ENCODE results near the gene MIR17HG.
"Not testable (repeated sequence)": the region's sequence is repeated elsewhere in the genome, so short reads cannot be mapped to it uniquely, and the experiment has no call there.

MIR17HG gene

DNA sequence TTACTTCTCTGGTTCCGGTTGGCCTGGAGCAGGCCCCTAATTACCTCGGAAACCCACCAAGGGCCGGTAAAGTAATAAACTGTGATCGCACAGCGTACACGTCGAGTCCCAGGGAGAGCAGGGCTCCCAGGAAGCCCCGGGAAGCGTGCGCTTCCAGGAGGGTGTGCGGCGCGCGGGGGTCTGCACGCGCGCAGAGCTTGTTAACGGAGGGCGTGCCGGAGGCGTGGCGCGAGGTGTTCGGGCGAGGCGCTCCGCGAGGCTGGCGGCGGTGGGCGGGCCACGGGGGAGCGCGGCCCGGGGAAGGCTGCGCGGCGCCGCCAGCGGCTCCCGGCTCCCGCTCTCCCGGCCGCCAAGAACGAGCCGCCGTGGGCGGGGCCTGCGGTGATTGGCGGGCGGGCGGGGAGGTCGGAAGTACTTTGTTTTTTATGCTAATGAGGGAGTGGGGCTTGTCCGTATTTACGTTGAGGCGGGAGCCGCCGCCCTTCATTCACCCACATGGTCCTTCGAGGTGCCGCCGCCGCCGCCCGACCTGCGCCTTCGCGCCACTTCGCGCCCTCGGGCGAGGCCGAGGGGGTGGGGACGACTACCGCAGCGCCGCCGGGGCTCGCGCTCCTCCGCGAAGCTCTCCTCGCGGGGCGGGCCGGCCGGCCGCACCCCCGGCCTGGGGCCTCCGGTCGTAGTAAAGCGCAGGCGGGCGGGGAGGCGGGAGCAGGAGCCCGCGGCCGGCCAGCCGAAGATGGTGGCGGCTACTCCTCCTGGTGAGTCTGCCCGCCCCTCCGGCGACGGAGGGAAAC lies at the start of gene MIR17HG:
TSS of gene MIR17HG (plus strand) at position 486 of the 794 bp plus-strand sequence.
- peak; percentile 90 for DNase-seq (ENCODE audit: low spot score)

DNA sequence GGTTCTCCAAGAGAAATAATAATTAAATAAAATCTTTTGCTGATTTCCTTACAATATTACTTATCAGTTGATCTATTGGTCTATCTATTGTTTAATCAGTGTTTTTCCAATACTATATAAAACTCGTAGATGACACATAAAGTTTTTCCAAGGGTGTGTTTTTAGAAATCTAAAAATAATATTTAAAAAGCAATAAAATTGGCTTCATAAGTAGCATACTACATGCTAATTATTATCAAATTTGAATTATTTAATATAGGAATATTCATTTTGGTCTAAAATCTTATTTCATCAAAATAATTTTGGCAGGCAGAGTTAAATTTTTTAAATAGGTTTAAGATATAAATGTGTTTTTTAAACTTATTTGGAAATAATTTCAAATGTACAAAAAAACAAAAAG lies 49.4 kb upstream of the MIR17HG start:
- no peak for DNase-seq (ENCODE audit: low spot score)

DNA sequence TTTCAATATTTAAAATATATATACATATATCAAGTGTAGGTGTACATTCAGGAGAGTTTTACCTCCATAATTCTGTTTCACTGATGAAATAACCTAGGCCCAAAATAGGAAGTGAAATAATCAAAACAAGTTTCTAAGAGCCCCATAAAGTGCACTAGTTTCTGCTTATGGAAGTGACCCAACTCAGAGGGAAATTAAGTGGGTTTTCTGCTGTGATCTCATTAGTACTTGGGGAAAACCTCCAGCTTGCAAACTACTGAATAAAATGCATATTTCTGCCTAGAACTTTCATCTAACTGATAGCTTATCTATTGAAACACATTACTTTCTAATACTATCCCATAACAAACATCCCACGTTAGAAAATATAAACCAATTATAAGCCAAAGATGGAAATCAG lies 45.4 kb upstream of the MIR17HG start:
- no peak for DNase-seq (ENCODE audit: low spot score)

DNA sequence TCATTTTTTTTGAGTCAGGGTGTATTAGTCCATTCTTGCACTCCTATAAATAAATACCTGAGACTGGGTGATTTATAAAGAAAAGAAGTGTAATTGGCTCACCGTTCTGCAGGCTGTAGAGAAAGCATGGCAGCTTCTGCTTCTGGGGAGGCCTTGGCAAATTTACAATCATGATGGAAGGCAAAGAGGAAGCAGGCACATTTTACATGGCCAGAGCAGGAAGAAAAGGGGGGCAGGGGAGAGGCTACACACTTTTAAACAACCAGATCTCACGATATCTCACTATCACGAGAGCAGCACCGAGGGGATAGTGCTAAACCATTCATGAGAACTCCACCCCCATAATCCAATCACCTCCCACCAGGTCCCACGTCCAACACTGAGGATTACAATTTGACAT lies 44.5 kb upstream of the MIR17HG start:
- DNase-seq (ENCODE audit: low spot score): no peak

DNA sequence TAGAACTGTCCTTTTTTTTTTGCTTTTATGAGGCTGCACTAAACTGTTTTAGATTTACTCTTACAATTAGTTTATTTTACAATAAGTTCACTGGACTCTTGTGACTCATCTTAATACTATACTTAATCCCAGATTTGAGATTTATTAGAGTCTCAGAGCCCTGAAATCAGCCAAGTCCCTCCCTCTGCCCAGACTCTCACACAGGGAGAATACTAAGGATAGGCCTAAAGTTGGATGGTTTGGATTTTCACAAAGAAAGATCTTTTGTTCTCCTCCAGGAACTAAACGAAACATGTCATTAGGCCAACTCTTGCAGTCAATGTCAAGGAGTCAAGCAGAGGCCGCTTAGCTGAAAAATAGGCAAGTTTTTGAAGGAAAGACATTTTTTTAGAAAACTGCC lies 42.7 kb upstream of the MIR17HG start:
- DNase-seq (ENCODE audit: low spot score): no peak

DNA sequence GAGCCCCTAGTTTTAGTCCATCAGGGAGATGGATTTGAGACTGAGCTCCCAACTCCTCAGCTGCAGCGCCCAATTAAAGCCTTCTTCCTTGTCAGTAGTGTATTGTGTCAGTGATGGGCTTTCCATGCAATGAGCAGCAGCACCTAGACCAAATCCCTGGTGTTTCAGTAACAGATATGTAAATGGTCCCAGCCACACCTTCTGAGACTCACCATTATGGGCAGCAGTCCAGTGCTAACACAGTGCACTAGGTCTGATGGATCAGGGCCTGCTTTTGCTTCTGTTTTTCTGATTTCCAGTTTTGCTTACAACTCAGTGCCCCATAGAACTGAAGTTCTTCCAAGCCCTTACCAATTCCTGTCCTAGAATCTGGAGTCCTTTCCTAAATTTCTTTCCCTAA lies 41.8 kb upstream of the MIR17HG start:
- DNase-seq (ENCODE audit: low spot score): no peak

DNA sequence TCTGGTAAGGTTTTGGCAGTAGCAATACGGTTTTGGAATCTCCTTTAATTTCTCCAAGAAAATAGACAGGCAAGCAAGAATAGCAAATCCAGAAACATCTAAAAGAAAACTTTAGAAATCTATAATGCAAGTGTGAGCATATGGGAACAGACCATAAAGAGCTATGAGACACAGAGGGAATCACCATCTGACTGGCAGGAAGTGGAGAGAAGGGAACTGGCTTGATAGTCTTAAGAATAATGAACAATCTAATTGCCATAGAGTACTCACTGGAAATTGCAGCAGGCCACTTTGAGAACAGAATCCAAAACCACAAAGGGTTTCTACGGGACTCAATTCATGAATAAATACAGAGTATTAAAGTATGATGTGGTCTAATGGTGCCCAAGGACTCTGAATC lies 39.6 kb upstream of the MIR17HG start:
- no peak for DNase-seq (ENCODE audit: low spot score)

DNA sequence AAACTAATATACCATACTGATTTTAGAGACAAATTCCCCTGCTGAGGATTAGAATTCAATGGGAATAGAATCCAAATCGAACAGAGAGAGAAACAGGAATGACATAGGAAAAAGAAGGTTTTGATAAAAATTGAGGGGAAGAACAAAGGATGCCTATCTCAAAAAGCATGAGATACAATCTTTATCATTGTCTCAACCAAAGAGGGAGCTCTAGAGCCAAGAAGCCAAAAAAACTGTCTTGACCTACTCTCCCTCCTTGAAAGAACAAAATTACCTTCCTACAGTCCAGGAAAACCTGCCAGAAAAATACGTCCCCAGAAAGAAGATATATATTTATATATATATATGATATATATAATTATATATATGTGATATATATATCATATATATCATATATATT lies 39.2 kb upstream of the MIR17HG start:
- no peak for DNase-seq (ENCODE audit: low spot score)

DNA sequence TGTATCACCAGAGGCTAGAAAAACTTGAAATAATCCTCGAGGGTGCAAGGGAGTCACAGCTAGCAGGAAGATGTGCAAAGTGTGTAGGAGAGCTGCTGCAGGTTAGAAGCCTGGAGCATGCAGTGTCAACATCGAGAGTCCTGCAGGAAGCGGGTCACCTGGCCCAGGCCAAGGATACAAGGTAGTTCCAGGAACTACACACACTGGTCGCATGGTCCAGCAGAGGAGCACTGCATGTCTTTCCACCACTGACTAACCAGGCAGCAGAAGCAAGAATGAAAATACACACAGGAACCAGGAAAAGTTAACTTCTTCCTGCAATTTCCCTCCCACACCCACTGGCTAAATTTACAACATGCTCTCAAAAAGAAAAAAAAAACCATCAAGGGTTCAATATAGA lies 36.0 kb upstream of the MIR17HG start:
- no peak for DNase-seq (ENCODE audit: low spot score)

DNA sequence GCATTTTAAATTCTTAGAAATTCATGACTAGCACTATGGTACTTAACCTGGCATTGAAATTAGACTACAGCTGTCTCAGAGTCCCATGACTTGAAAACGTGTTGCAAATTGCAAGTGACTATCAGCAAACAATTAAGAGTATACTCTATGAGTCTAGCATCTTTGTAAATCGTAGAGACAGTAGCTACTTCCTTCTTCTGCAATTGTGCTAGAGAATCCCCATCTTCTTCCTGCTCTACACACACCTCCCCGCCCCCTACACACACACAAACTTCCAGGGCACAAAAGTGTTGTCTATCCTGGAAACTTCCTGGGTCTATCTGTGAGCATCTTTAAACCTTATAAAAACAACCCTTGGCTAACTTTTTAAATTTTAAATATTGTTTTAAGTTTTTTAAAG lies 35.2 kb upstream of the MIR17HG start:
- DNase-seq (ENCODE audit: low spot score): no peak

DNA sequence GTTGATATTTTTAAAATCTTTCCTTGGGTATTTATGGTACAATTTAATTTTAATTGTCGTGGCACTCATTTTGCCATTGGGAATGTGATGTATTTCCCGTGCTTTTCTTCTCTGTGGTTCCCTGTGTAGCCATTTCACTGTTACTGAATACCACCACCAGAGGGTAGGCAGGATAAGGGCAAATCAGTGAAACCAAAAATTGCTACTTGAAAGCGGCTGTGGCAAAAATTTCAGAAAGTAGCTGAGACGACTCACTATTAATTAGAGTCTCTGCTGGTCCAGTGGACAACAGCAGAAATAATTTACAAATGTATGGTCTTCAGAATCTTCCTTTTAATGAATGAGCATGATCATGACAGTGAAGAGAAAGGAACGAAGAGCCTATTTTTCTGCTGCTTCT lies 34.4 kb upstream of the MIR17HG start:
- peak; percentile 57 for DNase-seq (ENCODE audit: low spot score)

DNA sequence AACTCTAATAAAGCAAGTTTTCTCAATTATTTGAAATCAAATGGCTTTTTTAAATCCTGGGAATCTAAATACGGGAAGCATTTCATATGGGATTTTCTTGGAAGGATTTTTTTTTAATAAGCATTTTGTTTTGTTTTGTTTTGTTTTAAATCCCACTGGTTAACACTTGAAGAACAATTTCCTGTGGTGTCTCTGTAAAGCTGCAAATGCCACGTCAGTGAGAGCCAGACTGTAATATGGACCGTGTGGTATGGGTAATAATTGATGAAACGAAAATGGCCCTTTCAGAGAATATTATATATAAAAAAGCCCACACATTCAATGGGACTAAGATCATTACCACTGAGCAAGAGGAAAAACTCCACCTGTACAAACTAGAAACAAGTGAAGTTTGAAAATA lies 33.9 kb upstream of the MIR17HG start:
- no peak for DNase-seq (ENCODE audit: low spot score)

DNA sequence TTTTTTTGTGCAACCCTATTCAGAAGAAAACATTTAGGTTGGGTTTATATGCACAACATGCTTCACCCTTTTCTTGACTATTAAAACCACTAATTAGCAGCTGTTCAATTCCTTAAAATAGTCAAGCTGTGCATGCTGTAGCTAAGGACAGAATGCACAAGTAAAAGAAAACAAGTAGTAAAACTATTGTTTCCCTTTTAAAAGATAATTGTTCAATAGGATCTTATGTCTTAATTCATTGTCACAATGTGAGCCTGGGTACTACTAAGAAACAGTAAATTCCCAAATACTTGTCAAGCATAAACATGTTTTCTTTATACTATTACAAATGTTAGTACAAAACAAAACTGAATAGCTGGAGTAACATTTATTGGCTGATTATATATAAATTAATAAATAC lies 32.6 kb upstream of the MIR17HG start:
- DNase-seq (ENCODE audit: low spot score): no peak

DNA sequence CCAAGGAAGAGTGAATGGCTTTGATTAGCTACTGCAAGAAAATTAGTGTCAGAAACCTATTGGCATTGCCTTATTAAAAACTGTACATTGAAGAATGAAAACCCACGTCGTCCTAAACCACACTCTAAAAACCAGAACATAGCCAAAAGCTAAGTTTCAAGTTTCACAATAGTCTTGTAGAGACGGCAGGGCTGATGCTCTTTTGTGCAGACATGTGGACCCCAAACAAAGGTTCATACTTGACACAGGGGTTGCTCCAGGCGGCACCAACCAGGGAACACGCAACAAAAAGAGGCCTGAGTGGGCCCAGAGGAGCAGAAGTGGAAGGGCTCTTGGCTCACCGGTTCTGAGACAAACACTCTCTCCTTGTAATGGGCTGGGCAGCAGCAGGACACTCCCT lies 28.6 kb upstream of the MIR17HG start:
- DNase-seq (ENCODE audit: low spot score): no peak

DNA sequence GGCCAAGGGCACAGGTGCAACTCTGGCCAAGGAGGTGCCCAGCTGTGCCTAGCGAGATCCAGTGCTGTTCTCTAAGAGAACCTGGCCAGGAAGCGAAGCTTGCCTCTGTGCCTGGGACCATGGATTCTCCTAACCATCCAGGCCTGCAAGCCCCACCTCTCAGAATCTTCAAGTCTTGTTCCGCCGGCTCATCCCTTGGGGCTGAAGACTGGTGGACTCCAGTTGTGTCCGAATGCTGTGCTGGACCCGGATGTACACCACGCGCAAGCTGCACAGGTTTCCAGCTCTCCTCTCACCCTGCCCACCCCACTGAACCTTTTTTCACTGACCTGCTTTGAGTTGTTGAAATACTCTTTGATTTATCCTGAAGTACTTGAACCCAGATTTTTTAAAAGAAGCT lies 27.5 kb upstream of the MIR17HG start:
- DNase-seq (ENCODE audit: low spot score): no peak

DNA sequence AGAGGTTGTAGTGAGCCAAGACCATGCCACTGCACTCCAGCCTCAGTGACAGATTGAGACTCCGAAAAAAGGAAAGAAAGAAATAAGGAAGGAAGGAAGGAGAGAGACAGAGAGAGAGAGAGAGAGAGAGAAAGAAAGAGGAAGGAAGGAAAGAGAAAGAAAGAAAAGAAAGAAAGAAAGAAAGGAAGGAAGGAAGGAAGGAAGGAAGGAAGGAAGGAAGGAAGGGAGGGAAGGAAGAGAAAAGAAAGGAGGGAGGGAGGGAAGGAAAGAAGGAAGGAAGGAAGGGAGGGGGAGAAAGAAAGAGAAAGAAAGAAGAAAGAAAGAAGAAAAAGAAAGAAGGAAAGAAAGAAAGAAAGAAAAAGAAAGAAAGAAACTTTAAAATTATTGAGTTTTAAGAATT lies 26.5 kb upstream of the MIR17HG start:
- DNase-seq (ENCODE audit: low spot score): not testable (repeated sequence)

DNA sequence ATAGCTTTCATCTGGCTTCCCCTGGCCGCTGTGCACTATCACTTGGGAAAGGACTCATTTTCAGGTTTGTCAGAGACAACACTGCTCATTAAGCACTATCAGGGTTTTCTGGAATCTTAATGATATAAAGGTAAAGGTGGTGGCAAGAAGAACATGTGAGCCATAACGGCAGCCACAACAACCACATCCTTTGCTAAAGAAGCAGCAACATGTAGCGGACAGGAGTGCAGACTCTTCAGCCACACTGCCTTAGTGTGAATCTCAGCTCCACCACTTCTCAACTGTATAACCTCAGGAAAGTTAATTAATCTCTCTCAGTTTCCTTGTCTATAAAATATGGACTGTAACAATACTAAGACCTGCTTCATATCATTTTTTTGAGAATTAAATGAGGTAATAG lies 24.1 kb upstream of the MIR17HG start:
- DNase-seq (ENCODE audit: low spot score): no peak

DNA sequence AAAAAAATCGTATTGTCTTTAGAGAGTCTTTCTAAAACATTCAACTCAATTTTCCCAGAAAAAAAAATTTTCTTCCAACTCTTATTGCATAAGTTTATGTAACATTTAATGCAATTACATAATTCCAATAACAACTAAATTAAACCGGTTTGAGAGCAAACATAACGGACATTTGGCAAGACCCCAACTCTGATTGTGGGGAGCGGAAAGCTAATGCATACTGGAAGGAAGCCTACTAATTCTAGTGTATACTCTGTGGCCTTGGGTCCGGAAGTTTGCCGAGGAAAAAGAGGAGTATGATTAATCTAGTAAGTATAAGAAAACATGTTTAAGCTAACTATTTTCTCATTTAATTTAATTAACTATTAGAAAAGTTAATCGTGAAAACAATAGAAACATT lies 21.3 kb upstream of the MIR17HG start:
- no peak for DNase-seq (ENCODE audit: low spot score)

DNA sequence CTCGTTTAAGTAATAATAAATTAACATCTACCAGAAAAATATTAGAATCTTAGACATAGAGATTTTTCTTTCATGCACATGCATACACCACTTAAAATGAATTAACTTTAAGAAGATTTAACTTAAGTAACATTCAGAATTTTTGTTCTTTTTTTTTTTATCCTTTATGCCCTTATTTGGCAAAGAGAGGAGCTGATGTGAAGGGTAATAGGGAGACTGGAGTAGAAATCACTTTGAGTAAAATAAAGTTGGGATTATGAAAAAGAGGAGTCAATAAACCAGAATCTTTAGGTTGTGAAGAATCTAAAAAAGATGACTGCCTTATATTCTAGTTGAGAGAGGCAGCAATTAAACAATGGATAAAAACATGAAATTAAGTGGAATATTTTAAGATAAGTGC lies 18.8 kb upstream of the MIR17HG start:
- DNase-seq (ENCODE audit: low spot score): no peak

DNA sequence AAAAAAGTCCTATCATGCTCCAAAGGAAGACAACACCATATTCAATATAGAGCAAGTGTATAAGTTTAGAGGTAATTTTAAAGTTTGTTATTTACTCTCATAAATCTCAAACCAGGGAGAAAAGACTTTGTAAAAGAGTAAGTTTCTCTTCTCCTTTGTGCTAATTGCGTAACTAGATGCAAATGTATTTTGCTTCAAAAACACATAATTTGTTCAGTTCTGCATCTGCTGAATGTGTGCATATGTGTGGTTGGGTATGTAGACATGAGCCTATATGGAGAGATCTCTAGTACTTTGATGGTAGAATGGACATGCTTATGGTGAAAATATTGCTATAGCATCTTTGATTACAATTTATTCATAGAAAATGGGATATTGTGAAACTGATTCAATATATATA lies 17.8 kb upstream of the MIR17HG start:
- no peak for DNase-seq (ENCODE audit: low spot score)

DNA sequence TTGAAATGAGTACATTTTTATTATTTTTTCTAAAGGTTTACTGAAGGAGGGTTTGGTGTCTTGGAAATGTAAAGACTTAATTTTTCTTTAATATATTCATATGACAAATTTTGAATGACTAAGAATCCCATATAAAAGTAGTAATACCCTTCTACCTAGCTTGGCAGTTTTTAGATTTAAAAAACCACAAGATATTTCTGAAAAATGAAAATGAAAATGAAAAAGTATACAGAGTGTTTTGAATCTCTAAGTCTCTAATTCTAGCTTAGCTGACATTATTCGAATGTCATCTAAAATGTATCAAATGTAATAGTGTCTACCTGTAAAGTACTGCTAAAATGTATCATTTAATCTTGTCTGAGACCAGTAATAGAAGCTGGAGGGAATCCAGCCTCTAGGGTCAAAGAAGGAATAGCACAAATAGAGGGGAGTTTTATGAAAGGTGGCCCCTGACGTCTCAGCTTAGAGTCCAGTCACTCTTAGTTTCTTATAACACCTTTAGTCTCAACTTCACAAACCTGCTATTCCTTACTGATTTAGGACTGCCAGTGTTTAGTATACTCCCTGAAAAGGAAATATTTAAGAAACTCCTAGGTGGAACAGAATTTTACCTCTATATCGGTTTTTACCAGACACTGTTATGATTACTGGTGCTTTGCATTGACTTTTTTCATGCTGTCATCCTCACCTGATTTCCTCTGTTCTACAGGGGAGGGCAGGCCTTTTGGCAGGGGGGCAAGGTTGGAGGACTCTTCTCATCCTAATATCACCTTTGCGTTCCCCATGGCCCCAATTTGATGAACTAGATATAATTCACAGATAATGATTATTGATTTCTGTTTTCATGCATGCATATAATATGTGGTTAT lies 16.2 kb upstream of the MIR17HG start:
- DNase-seq (ENCODE audit: low spot score): no peak

DNA sequence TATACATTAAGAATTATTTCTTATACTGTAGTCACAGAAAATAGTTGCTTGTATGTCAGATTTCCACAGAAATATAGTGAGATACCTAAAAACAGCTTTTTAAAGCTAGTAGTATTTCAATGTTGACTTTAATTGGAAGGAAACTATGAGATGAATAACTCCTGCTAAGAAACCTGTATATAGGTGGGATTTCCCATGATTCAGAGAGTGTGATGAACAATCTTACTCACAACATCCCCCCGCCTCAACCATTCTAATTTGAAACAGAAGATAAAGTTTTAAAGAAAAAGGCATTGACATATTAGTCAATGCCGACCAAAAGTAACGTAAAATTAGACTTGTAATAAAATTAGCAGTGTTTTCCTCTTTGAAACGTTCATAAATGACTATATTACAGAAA lies 1.4 kb upstream of the MIR17HG start:
- no peak for DNase-seq (ENCODE audit: low spot score)

DNA sequence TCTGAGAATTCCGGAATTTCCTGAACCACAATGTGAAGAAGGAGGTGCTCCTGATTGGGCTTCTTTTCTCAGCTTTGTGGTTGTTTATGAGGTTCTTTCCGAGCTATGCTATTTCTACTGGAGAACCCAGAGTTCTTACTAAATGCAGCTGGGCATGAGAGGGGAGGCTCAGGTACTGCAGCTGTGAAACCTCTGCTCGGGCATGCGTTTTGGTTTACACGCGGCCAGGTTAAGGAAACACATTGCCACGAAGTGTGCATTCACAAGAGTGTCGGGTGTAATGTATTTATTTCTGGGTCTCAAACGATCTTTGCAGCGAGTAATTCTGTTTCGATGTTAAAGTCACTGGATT lies 661 bp upstream of the MIR17HG start:
- peak; percentile 33 for DNase-seq (ENCODE audit: low spot score)
